Stimulated activated CD8-positive, alpha-beta memory T cell treated with anti-CD3 and anti-CD28 coated beads, Interleukin-12 subunit alpha, Interleukin-12 subunit beta, amount 100 ng/mL, for 24 hours (primary cell): ENCODE results near the gene VAV1.
A peak's percentile ranks its signal among the peaks of the same experiment; 100 is the strongest.
"Not testable (repeated sequence)": the region's sequence is repeated elsewhere in the genome, so short reads cannot be mapped to it uniquely, and the experiment has no call there.

Experiments used
- DNase-seq: peaks from one replicate; pipeline ENCODE4 v3.0.0-alpha.2; 2020; ENCODE audit errors: extremely low read depth

VAV1 gene

GRCh38 chr19:6849876-6850275 is 77.4 kb downstream of the VAV1 start:
- DNase-seq, result no peak

GRCh38 chr19:6851359-6851758 is 78.9 kb downstream of the VAV1 start:
- DNase-seq, result no peak

- DNase-seq, result no peak
Measured at GRCh38 chr19:6852001-6852400, 79.5 kb downstream of the VAV1 start.

- no peak for DNase-seq
Measured at GRCh38 chr19:6853868-6854267, 81.4 kb downstream of the VAV1 start.

GRCh38 chr19:6854758-6855157 is 82.2 kb downstream of the VAV1 start:
- DNase-seq, result no peak

- DNase-seq, result no peak
Measured at GRCh38 chr19:6856749-6857372, 84.4 kb downstream of the VAV1 start.

GRCh38 chr19:6861683-6862286 is 89.3 kb downstream of the VAV1 start:
- no peak for DNase-seq

- peak; percentile 70 for DNase-seq
Measured at GRCh38 chr19:6862673-6863078, 90.2 kb downstream of the VAV1 start.

- DNase-seq, result no peak
Measured at GRCh38 chr19:6864325-6864940, 91.9 kb downstream of the VAV1 start.

GRCh38 chr19:6865849-6866248 is 93.3 kb downstream of the VAV1 start:
- DNase-seq, result no peak

GRCh38 chr19:6866741-6867151 is 94.2 kb downstream of the VAV1 start:
- DNase-seq, result no peak

GRCh38 chr19:6868351-6868750 is 95.8 kb downstream of the VAV1 start:
- no peak for DNase-seq

- not testable (repeated sequence) for DNase-seq
Measured at GRCh38 chr19:6869151-6869882, 96.8 kb downstream of the VAV1 start.

- DNase-seq, result no peak
Measured at GRCh38 chr19:6873708-6874431, 101.4 kb downstream of the VAV1 start.

- no peak for DNase-seq
Measured at GRCh38 chr19:6875218-6875617, 102.7 kb downstream of the VAV1 start.

- no peak for DNase-seq
Measured at GRCh38 chr19:6876748-6877147, 104.2 kb downstream of the VAV1 start.

- DNase-seq, result no peak
Measured at GRCh38 chr19:6877766-6878165, 105.3 kb downstream of the VAV1 start.

GRCh38 chr19:6886277-6886897 is 113.9 kb downstream of the VAV1 start:
- DNase-seq, result no peak

- no peak for DNase-seq
Measured at GRCh38 chr19:6887316-6887715, 114.8 kb downstream of the VAV1 start, which contains the start of gene ADGRE1. Gene ADGRE1, plus strand, starts transcription at chr19:6887579. Its CDS starts 30 bp downstream, at chr19:6887609.

- DNase-seq, result no peak
Measured at GRCh38 chr19:6888967-6889366, 116.5 kb downstream of the VAV1 start.

- no peak for DNase-seq
Measured at GRCh38 chr19:6890401-6890913, 117.9 kb downstream of the VAV1 start.
